GM23248 (cell line): ENCODE data around the gene PUS1.

ENCODE experiments used
- EZH2 ChIP-seq: fragments of 200-600 bp; sonication (generic); IDR thresholded peaks from 2 replicates; pipeline ENCODE4 v1.6.1; 2018; ENCODE audit warnings: antibody characterized with exemption, mild to moderate bottlenecking; ENCODE audit not compliant: insufficient read depth, poor library complexity, severe bottlenecking
- EZH2phosphoT487 ChIP-seq: fragments of 200-600 bp; sonication (generic); IDR thresholded peaks from 2 replicates; pipeline ENCODE4 v1.6.1; 2018; ENCODE audit warnings: antibody characterized with exemption, moderate library complexity, mild to moderate bottlenecking, low read depth; ENCODE audit not compliant: insufficient read depth

DNA sequence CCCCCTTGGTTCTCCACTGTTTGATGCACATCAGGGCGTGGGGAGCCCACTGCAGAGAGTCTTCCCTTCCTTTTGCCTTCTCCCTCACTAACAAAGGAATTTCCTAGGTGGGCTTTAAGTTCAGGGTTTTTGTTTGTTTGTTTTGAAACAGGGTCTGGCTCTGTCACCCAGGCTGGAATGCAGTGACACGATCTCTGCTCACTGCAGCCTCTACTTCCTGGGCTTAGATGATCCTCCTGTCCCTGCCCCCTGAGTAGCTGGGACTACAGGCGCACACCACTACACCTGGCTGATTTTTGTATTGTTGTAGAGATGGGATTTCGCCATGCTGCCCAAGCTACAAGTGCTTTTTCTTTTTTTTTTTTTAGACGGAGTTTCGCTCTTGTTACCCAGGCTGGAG is 54.5 kb downstream of the PUS1 start:
- TF ChIP-seq EZH2phosphoT487, result no peak
- no peak for TF ChIP-seq EZH2
